SK-N-SH treated with all-trans-retinoic acid at 6 μM for 48 hours (cell line): Measurements from ENCODE around the gene EMILIN2.

Experiments
- ATAC-seq: fragments of 200-7000 bp; cut with Tn5 transposase; 3 replicates; pipeline ENCODE4 v1.9.1; 2020; ENCODE audit warnings: mild to moderate bottlenecking, moderate library complexity
- ARNTL ChIP-seq: fragments of 450-650 bp; formaldehyde crosslinking; IDR thresholded peaks from 2 replicates; pipeline ENCODE4 v1.5.0; 2020; ENCODE audit warnings: low read depth, mild to moderate bottlenecking, moderate library complexity, borderline replicate concordance
- CSDC2 ChIP-seq: fragments of 250-450 bp; sonication (Bioruptor Pico); IDR thresholded peaks from 2 replicates; pipeline ENCODE4 v1.5.0; 2020; ENCODE audit warnings: mild to moderate bottlenecking, moderate library complexity
- ESRRG ChIP-seq: fragments of 250-450 bp; sonication (Bioruptor Pico); IDR thresholded peaks from 2 replicates; pipeline ENCODE4 v1.6.1; 2021; ENCODE audit warnings: mild to moderate bottlenecking
- RARB ChIP-seq: fragments of 250-450 bp; sonication (Bioruptor Pico); IDR thresholded peaks from 2 replicates; pipeline ENCODE4 v1.8.0; 2021; ENCODE audit warnings: mild to moderate bottlenecking, moderate library complexity
- TOX ChIP-seq: fragments of 250-450 bp; sonication (Bioruptor Pico); IDR thresholded peaks from 2 replicates; pipeline ENCODE4 v1.8.0; 2021; ENCODE audit warnings: mild to moderate bottlenecking, moderate library complexity, borderline replicate concordance
- ZC3H10 ChIP-seq: fragments of 250-450 bp; sonication (Bioruptor Pico); IDR thresholded peaks from 2 replicates; pipeline ENCODE4 v1.5.1; 2021; ENCODE audit warnings: mild to moderate bottlenecking, moderate library complexity
- ZFP30 ChIP-seq: fragments of 450-650 bp; formaldehyde crosslinking; IDR thresholded peaks from 2 replicates; pipeline ENCODE4 v1.5.0; 2022; ENCODE audit warnings: mild to moderate bottlenecking, moderate library complexity
- ZNF565 ChIP-seq: fragments of 450-650 bp; formaldehyde crosslinking; conservative IDR thresholded peaks from 2 replicates; pipeline ENCODE4 v1.5.0; 2020; ENCODE audit warnings: low read depth, mild to moderate bottlenecking, moderate library complexity
- ZNF70 ChIP-seq: fragments of 450-650 bp; formaldehyde crosslinking; IDR thresholded peaks from 2 replicates; pipeline ENCODE4 v1.5.0; 2020; ENCODE audit warnings: mild to moderate bottlenecking, moderate library complexity
- ZNF8 ChIP-seq: fragments of 450-650 bp; formaldehyde crosslinking; IDR thresholded peaks from 2 replicates; pipeline ENCODE4 v1.5.0; 2020; ENCODE audit warnings: mild to moderate bottlenecking, moderate library complexity

Gene EMILIN2

GRCh38 chr18:2961821-2962220, 115.0 kb downstream of the EMILIN2 start (continued):
- TF ChIP-seq ZFP30 (CRISPR knock-in tag) (no peak), ARNTL (CRISPR knock-in tag) (no peak)

DNA sequence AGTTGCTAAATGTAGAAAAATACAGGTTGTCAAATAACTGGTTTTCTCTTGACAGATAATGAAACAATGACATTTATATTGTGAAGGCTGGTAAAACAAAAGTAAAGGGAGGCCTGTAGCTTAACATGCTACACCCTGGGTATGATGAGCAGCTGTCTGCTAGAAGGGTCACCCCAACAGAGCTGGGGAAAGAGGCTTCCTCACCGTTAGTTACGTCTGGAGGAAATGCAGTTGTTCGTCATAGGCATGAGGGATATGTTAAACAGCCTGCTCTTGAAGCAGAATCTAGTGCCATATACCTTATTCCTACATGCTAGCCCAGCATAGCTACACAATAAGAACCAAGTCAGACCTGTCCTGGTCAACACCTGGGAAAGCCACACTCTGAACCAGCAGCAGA, 116.2 kb downstream of the EMILIN2 start:
- TF ChIP-seq ZC3H10 (CRISPR knock-in tag) = no peak
- no peak for TF ChIP-seq CSDC2 (CRISPR knock-in tag)
- no peak for TF ChIP-seq ZNF565
- no peak for TF ChIP-seq RARB (CRISPR knock-in tag)
- no peak for TF ChIP-seq ARNTL (CRISPR knock-in tag)
- TF ChIP-seq TOX (CRISPR knock-in tag) = no peak
- no peak for ATAC-seq

GRCh38 chr18:2964361-2965010, 117.7 kb downstream of the EMILIN2 start:
- TF ChIP-seq CSDC2 (CRISPR knock-in tag) = no peak
- no peak for TF ChIP-seq ZNF70 (CRISPR knock-in tag)
- TF ChIP-seq ESRRG (CRISPR knock-in tag) = no peak
- TF ChIP-seq ZNF8 = no peak
- no peak for ATAC-seq
